Loucy (cell line): Measurements from ENCODE around the gene KCNA2.

Experiments used
- EZH2phosphoT487 ChIP-seq: fragments of 200-600 bp; IDR thresholded peaks from 2 replicates; pipeline ENCODE4 v1.6.1; 2018; ENCODE audit warnings: antibody characterized with exemption, mild to moderate bottlenecking, moderate library complexity, borderline replicate concordance
- TF ChIP-seq, protein P1 (sequence below): fragments of 200-600 bp; sonication (generic); conservative IDR thresholded peaks from 2 replicates; pipeline ENCODE4 v1.5.1; 2014; ENCODE audit warnings: mild to moderate bottlenecking, antibody characterized with exemption, low read length

DNA sequence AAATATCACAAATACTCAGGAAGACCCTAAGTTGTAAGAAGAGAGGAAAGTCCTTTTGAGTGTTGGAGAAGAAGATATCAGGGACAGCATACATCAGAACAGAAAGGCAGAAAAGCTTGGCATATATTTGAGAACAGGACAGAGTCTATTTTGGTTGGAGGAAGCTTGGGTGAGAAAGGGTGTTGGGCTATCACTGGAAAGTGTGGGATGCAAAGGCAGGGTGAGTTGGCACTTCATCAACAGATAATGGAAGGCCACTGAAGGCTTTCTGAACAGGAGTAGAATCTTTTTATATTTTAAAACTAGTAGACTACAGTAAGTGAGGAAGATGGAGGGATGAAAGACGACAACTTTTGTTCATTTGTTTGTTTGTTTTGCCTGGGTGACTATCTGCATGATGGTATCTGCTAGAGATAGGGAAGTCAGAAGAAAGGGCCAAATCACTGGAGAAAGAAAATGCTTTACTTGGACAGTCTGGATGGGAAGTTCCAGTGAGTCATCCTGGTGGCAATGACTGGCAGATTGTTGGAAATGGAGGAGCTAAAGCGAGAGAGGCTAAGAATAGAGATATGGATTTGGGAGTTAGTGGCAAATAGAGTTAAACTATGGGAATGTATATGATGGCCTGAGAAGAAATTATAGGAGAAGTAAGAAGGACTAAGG is 33.7 kb upstream of the KCNA2 start:
- TF ChIP-seq, protein P1, sequence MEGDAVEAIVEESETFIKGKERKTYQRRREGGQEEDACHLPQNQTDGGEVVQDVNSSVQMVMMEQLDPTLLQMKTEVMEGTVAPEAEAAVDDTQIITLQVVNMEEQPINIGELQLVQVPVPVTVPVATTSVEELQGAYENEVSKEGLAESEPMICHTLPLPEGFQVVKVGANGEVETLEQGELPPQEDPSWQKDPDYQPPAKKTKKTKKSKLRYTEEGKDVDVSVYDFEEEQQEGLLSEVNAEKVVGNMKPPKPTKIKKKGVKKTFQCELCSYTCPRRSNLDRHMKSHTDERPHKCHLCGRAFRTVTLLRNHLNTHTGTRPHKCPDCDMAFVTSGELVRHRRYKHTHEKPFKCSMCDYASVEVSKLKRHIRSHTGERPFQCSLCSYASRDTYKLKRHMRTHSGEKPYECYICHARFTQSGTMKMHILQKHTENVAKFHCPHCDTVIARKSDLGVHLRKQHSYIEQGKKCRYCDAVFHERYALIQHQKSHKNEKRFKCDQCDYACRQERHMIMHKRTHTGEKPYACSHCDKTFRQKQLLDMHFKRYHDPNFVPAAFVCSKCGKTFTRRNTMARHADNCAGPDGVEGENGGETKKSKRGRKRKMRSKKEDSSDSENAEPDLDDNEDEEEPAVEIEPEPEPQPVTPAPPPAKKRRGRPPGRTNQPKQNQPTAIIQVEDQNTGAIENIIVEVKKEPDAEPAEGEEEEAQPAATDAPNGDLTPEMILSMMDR: no peak
- no peak for TF ChIP-seq EZH2phosphoT487
